Sciatic nerve (tissue), 2 donors: Measurements from ENCODE around the gene RRAD. TPM values are rescaled to one million over a fixed set of nuclear protein-coding genes. Genes with fewer than 3 reads are reported as not detected.
A peak's percentile ranks its signal among the peaks of the same experiment; 100 is the strongest.
"Not testable (repeated sequence)": the region's sequence is repeated elsewhere in the genome, so short reads cannot be mapped to it uniquely, and the experiment has no call there.

Experiments used
- ATAC-seq: fragments of 200-7000 bp; cut with Tn5 transposase; one replicate; pipeline ENCODE4 v1.9.1; 2020; ENCODE audit warnings: mild to moderate bottlenecking, moderate library complexity
- DNase-seq: peaks from one replicate; pipeline ENCODE4 v3.0.0-alpha.2; 2020; ENCODE audit warnings: low spot score
- intact Hi-C: fragments of 100-400 bp; cut with DNase I; formaldehyde crosslinking; loops from one replicate; pipeline ENCODE4 v1.14.2; 2022
- total RNA-seq: library from RNA; stranded (reverse); fragmentation: NEBNext Ultra II Directional; extraction: Animal tissue kit (Norgen Biotek cat#: 25700); gene quantifications from one replicate; pipeline ENCODE4 v1.2.1, GENCODE V29; 2021
- donor health status: DM: no; HTN: no; CAD: no.
- donor health status: DM: no; HTN: no; CAD: no.

The RRAD gene
- total RNA-seq, 1 donor from 2014 or later, result 6.2 TPM

DNA sequence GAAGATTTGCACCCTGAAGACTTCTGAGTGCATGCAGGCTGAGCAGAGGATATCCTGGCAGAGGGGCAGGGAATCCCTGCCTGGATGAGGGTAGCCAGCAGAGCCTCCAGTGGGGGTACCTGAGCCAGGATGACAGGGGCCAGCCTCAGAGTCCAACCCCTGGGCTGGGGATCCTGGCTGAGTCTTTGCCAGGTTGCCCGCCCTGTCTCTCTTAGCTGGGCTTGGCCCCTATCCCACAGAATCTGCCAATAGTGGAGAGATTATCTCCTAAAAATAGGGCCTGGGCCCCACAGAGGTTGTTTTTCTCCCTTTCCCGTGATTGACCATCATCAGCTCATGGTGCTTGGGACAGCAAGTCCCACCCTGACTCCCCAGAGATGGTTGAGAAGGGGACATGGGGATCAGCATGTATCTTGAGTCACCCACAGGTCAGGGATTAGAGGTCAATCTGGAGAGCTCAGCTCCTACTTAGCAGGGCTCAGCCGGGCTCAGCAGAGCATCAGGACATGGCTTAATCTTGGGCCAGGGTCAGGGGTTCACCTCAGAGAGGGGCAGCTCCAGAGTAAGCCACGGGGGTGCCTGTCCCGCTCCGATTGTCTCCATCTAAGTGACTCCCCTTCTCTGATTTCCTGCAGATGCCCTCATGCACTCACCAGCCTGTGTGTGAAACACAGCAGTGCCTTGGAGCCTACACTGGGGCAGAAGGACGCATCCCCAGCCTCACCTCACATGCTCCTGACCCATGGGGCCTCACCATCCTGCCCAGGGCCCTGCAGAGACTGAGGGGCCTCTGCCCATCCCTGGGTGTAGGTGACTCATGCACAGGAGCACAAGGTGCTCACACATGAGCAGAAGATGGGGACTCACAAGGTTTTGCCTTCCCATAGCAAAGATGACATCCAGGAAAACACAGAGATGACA is 18.2 kb downstream of the RRAD start:
- DNase-seq, result no peak
- intact Hi-C loops, result no loop called here
- no peak for ATAC-seq

DNA sequence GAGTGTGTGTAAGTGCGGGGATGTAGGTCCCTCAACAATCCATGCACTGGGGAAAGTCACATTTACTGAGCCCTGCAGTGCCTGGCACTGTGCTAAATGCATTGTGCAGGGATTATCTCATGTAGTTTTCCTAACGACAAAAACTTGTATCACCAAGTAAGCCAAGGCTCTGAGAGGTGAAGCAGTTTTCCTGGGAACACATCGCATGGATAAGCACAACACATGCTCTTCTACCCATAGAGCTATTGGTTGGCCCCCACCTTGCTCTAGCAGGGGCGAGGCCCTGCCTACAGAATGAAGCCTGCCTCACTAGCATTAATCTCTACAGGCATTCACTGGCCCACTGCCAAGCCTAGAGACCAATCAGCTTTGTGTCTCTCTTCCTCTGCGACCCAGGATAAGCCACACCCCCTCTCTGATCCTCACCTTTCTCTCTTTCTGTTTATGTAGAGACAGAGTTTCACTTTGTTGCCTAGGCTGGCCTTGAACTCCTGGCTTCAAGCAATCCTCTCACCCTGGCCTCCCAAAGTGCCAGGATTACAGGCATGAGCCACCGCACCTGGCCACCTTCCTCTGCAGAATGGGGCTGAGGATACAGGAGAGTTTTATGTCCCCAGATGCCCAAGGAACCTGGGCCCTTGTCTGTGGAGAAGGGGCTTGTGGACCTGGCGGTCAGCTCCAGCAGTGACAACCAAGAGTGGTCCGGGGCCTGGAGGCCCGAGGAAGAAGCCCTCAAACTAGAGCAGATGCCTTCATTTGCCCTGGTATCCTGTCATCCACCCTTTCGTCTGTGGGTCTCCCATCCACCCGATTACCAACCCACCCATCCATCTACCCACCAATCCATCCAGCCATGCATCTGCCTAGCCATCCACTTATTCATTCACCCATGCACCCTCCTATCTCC is 19.4 kb downstream of the RRAD start:
- DNase-seq, result no peak
- ATAC-seq, result no peak

DNA sequence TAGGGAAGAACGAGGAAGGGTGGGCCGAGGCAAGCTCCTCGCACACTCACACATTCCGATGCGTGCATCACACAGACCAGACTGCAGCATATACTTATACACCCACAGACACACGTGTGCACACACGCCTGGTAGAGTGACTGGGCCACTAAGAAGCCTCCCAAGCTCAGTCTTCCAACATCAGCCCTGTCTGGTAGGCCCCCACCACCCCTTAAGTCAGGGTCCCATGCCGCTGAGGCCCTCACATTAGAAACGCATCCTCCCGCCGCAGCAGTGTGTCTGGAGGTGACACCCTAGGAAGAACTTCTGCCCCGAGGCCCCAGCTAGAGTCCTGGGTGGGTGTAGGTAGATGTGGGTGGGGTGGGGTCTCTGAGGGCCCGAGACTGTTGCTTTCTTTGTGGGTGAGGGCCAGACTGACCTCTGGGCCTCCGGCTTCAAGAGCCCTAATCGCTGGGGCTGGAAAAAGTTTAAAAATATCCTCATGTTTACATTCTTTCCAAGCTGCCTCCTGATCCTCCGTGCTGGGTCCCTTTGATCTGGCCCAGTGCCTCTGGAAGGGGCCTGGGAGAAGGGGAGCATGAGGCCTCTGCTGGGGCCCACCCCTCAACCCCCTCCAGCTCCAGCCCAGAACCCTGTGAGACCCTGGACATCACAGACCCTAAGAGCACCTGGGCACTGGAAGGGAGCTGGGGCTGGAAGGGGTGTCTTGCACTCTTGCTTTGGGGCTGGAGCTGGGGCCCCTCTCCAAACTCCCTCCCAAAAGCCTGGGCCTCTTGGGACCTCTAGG is 20.3 kb downstream of the RRAD start:
- DNase-seq, result no peak
- intact Hi-C loops, result no loop called here
- no peak for ATAC-seq

More for the DNA sequence above, 19.4 kb downstream of the RRAD start:
- intact Hi-C loops, result no loop called here

DNA sequence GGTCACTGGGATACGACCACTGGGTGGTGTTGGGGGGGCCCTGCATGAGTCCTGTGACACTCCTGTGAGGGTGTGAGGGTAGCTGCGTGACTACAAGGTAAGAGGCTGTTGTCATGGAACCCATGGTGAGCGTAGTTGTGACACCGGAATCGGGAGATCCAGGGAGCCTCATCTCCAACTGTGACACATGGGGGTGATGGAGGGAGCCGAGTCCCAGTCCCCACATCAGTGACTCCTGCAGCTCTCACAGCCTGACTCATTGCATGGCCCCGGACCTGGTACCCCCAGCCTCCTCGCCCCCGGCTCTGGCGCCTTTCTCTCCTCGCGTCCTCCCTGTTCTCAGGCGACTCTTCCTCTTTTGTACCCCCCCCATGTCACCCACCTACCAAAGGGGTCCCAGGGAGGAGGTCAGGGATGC is 20.9 kb downstream of the RRAD start:
- DNase-seq (no peak), ATAC-seq (no peak)
- intact Hi-C loops, result no loop called here

DNA sequence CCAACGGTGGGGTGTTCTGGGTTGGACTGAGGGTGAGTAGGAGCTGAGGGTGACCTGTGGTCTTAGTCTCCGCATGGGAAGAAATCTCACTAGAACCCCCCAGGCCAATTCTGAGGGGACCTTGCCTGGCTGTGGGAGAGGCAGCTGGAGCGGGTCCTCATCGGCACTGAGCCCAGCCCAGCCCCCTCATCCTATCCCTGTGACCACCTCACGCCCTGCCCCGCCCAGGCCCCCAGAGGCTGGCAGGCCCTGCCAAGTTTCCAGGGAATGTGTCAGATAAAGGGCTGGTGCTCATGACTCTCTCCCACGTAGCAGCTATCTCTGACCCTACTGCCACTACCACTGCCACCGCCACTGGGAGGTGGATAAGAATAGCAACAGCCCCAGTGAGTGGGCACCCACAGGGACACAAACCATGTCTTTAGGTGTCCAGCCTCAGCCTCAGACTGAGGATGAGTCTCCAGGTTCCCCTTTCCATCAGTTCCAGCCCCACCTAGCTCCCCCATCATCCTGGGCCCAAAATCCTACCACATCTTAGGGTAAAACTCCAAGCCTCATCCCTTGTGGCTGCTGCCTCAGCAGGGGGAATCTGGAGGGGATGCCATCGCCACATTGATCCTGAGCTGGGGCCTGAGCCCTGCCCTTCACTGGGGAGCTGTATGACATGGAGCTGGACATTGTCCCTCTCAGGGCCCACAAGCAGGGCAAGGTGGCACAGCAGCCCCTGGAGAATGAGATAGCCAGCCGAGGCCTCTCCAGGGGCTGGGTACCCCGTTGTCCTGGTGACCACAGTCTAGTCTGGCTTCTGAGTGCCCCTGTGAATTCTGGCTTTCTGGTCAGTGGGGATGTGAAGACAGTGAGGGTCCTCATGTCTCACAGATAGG is 21.5 kb downstream of the RRAD start:
- ATAC-seq (no peak), DNase-seq (no peak)
- intact Hi-C loops, result no loop called here

DNA sequence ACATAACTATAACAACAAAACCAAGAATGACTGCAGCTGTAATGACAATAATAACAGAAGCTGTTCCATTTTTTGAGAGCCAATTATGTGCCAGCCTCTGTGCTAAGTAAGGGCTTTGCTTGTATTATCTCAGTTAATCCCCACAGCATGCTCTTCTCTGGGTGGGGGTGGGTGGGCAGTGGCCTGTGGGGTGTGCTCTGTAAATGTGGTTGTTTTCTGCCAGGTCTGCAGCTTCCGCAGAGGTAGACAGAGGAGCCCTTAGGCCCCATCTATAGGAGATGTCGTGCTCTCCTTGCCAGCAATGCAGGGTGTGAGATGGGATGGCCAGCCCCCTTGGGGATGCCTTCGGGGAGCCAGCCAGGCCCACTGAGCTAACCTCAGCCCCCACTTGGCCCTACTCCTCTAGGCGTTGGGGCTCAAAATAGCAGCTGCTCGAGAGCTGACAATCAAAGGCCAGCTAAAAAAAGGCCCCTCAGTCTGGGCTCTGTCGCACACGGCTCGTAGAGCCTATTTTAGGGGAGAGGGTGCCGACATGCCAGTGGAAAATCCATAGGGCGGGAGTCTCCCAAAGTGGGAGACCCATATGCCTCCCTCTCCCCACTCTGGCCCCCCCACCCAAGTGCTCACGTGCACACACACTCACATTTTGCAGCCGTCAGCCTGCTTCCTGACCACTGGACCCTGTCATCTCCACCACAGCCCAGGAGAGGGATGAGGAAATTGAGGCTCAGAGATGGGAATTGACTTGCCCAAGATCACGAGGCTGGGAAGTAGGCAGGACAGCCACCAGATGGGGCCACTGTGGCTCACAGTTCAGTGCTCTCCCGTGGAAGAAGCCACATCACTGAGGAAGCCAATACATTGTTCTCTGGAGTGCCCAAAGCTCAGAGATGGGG is 22.4 kb downstream of the RRAD start:
- DNase-seq (no peak), ATAC-seq (no peak)
- intact Hi-C loops, result no loop called here

DNA sequence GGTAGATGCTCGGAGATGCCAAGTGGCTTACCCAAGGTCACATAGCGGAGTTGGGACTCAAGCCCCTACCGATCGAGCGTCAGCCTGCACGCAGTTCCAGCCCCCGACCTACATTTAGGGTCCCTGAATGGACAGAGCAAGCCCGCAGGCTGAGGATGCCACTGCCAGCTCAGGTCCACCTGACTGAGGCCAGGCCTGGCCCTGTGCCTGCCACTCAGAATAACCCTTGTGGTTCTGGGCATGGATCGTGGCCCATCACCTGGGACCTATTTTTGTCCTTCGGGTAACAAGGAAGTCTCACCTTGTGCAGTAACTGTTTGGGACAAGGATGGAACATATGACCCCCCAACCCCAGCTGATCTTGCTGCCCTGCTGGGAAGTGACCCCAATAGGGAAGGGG is 23.7 kb downstream of the RRAD start:
- DNase-seq (no peak), ATAC-seq (no peak)
- intact Hi-C loops, result no loop called here

DNA sequence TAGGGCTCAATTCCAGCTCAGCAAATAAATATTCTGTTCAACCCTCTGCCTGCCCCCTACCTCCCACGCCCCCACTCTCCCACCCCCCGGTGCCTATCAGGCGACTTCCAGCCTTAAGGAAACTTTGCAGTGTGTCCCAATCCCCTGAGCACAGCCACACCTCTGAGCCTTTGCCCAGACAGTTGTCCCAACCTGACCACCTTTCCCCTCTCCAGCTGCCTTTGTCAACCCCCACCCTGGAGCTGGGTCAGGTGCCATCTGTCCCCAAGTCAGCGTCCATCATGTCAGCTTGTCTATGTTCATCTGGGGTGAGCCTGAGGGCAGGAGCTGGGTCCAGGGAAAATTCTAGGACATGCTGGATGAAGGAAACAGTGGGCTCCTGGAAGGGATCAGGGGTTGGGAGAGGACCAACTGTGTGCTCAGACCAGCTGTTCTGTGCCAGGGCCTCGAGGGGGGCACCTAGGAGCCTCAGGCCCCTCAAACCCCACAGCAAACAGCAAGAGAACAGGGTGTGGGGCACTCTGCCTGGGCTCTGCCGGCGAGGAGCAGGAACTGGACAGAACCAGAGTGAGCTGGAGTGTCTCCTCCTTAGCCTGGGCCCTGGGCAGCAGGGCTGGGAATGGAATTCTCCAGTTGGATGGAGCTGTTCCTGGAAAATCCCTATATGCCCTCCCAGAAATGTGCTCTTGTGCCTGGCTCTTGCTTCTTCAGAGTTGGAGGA is 24.5 kb downstream of the RRAD start:
- intact Hi-C loops, result no loop called here
- ATAC-seq (peak; percentile 75), DNase-seq (no peak)

DNA sequence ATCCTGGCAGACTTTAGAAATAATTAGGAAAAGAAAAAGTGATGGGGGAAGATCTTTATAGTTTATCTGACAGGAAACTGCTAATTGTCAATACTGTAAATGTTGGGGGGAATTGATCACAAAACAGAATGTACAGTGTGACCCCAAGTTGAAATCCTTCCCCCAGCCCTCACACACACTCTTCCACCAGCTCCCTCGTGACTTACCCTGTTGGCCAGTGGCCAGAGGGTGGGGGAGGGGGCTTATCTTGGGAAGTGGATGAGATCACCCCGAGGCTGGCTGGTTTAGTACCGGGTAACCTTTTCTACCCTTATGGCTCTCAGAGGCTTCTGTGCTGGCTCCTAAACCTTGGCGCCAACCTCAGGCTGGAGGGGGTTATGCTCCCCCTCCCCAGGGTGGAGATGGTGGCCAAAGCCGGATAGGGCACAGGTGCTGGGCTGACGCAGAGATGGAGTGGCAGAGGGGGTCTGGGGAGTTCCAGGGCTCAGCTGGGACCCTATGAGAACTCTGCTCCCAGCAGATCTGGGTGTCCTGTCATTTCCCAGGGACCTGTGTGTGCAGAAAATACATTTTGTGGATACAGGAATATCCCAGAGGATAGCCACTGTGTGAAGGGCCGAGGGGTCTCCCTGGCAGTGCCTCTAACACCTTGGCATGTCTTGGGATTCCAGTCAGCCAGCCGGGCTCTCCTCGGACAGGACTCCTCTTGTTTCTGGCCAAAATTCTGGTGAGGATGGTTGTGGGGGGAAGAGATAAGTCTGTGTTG is 25.2 kb downstream of the RRAD start:
- DNase-seq (peak; percentile 86), ATAC-seq (peak; percentile 64)
- intact Hi-C loops, result no loop called here

DNA sequence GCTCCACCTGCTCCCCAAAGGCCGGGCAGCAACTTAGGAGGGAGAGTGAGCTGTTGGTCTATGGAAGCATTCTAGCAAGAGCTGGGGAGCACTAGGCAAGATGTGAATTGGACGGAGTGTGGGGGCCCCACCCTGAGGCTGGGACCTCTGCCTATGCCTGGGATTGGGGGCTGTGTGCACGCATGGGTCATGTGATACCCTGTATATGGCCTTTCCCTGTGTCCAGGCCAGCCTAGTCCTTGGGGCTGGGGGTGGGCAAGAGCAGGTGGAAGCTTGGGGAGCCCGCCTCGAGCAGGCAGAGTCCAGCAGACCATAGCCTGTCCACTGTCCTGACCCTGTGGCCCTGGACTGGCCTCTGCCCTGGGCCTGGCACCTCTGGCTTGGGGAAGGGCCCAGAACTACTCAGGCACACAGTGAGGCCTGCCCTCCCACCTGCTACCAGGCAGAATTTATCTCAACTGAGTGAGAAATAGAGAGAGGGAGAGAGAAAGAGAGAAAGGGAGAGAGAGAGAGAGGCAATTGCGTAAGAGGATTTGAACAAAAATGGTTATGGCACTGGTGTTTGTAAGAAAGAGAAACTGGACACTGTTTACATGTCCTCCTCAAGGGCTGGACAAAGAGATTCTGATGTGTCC is 25.9 kb downstream of the RRAD start:
- DNase-seq, result no peak
- ATAC-seq, result peak; percentile 54

DNA sequence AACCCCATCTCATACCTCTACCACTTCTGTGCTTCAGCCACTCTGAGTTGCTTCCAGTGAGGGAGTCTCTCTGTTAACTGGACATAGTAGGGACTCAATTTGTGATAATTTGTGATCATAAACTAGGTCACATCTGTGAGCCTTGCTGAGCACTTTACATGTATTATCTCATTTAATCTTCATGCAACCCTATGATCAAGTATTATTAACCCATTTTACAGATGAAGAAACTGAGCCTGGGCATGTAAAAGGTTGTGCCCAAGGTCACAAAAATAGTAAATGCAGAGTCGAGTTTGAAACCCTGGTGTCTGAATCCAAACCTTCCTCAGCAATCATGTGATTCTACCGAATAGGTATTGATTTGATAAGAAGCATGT is 26.4 kb downstream of the RRAD start:
- intact Hi-C loops, result no loop called here
- DNase-seq (no peak), ATAC-seq (no peak)

More for the DNA sequence above, 25.9 kb downstream of the RRAD start:
- intact Hi-C loops, result no loop called here

DNA sequence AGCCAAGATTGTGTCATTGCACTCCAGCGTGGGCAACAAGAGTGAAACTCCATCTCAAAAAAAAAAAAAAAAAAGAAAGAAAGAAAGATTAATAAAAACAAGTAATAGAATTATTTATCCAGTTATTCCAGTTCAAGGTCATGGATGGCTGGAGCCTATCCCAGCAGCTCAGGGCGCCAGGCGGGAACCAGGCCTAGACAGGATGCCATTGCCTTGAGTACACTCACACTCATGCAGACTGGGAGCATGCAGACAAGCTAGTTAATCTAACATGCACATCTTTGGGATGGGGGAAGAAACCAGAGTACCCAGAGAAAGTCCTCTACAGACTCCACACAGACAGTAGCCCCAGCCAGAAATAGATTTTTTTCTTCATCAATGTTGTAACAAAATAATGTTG is 27.1 kb downstream of the RRAD start:
- peak; percentile 43 for ATAC-seq
- intact Hi-C loops, result no loop called here
- DNase-seq, result no peak

DNA sequence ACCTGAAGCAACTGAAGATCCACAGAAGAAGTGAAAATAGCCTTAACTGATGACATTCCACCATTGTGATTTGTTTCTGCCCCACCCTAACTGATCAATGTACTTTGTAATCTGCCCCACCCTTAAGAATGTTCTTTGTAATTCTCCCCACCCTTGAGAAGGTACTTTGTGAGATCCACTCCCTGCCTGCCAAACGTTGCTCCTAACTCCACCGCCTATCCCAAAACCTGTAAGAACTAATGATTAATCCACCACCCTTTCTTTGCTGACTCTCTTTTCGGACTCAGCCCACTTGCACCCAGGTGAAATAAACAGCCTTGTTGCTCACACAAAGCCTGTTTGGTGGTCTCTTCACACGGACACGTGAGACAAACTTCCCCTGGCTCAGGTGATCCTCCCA is 28.7 kb downstream of the RRAD start:
- DNase-seq, intact Hi-C loops, ATAC-seq: not testable (repeated sequence)

DNA sequence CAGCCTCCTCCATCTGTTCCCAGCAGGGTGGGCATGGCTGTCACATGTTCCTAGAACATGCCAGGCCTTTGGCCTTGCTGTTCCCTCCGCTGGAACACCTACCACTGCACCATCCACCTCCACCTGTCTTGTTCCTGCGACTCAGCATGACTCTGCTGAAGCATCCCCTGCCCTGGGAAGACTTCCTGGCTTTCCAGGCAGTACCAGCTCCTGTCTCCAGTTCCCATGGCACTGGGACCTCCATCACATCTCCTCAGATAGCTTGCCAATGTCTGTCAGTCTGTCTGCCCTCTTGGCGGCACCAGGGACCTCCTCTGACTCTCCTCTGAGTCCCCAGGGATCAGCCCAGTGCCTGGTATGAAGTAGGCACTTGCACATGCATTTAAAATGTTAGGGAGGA is 29.3 kb downstream of the RRAD start:
- DNase-seq (no peak), ATAC-seq (no peak)
- intact Hi-C loops, result no loop called here

DNA sequence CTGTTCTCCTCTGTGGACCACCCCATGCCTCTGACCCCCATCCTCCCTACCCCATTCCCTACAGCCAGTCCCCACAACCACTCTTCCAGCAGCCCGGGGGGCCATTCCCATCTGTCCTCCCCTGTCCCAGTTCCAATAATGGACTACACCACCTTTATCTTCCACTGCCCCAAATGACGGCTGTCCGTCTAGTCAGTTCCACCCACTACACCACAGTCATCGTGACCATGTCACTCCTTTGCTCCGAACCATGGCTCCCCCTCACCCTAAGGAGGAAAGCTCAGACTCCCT is 29.7 kb downstream of the RRAD start:
- ATAC-seq (no peak), DNase-seq (no peak)
- intact Hi-C loops, result no loop called here
